G401 (cell line): ENCODE measurements around the gene CYP19A1. TPM values are rescaled to one million over a fixed set of nuclear protein-coding genes. Genes with fewer than 3 reads are reported as not detected.

ENCODE experiments used
- DNase-seq: peaks from one replicate; pipeline ENCODE4 v3.0.0-alpha.2; 2015; ENCODE audit warnings: low spot score
- in situ Hi-C: cut with HindIII; loops from 2 replicates; pipeline ENCODE4 v1.10.0; 2016; ENCODE audit warnings: low sequenced_read_pairs, mixed read lengths
- total RNA-seq: library from RNA; depleted of rRNA; stranded (reverse); fragments of >200 nt; shearing (Covaris generic); gene quantifications from 2 replicates; pipeline ENCODE4 v1.2.3, GENCODE V29; 2014; rRNA removed

Gene CYP19A1
- total RNA-seq, 1 experiment from 2014 or later: not detected

- DNase-seq: no peak
- in situ Hi-C loops: no loop called here
Observed at GRCh38 chr15:51172193-51172592, 166.2 kb downstream of the CYP19A1 start.

- no peak for DNase-seq
- in situ Hi-C loops: no loop called here
Observed at GRCh38 chr15:51171634-51171932, 166.8 kb downstream of the CYP19A1 start.

GRCh38 chr15:51170882-51171633 is 167.3 kb downstream of the CYP19A1 start:
- no peak for DNase-seq
- in situ Hi-C loops: no loop called here

- no peak for DNase-seq
- in situ Hi-C loops: no loop called here
Observed at GRCh38 chr15:51168700-51169099, 169.7 kb downstream of the CYP19A1 start.

- no peak for DNase-seq
- in situ Hi-C loops: no loop called here
Observed at GRCh38 chr15:51163843-51164242, 174.6 kb downstream of the CYP19A1 start.

GRCh38 chr15:51162865-51163762 is 175.3 kb downstream of the CYP19A1 start:
- peak; percentile 43 for DNase-seq
- in situ Hi-C loops: no loop called here

GRCh38 chr15:51161491-51162220 is 176.7 kb downstream of the CYP19A1 start:
- no peak for DNase-seq
- in situ Hi-C loops: no loop called here

GRCh38 chr15:51160484-51160883 is 177.9 kb downstream of the CYP19A1 start:
- in situ Hi-C loops: no loop called here
- DNase-seq: no peak

Other genes starting within 250 kb of the CYP19A1 start
- gene TNFAIP8L3, start 243.7 kb downstream of the CYP19A1 start, total RNA-seq: not detected in 2 replicates
- not detected in 2 replicates for gene GLDN, start 3.1 kb upstream of the CYP19A1 start, total RNA-seq